SIG-M5 treated with dmso at 0.1 percent for 504 hours (cell line): ENCODE results near the gene TAP2.
A peak's percentile ranks its signal among the peaks of the same experiment; 100 is the strongest.

Source experiments
- DNase-seq: peaks from one replicate; lab custom pipeline; 2025; ENCODE audit not compliant: unreplicated experiment; lab: John Stamatoyannopoulos, UW

TAP2 gene

GRCh38 chr6:32854376-32855178, 16.0 kb upstream of the TAP2 start:
- peak; percentile 76 for DNase-seq

- DNase-seq: peak; percentile 86
Observed at GRCh38 chr6:32853541-32854375, 15.2 kb upstream of the TAP2 start, which contains the start of the genes PSMB9 and TAP1. Gene PSMB9, plus strand, starts transcription at chr6:32854192. Its CDS starts 38 bp downstream, at chr6:32854230. Gene TAP1, minus strand, starts transcription at chr6:32853704. Its CDS starts 68 bp downstream, at chr6:32853636.

GRCh38 chr6:32852844-32853540, 14.5 kb upstream of the TAP2 start:
- DNase-seq: no peak

GRCh38 chr6:32852018-32852843, 13.7 kb upstream of the TAP2 start:
- no peak for DNase-seq

GRCh38 chr6:32851025-32851424, 12.5 kb upstream of the TAP2 start:
- DNase-seq: no peak

GRCh38 chr6:32849126-32849525, 10.6 kb upstream of the TAP2 start:
- no peak for DNase-seq

- DNase-seq: no peak
Observed at GRCh38 chr6:32847795-32848194, 9.3 kb upstream of the TAP2 start.

GRCh38 chr6:32847004-32847403, 8.5 kb upstream of the TAP2 start:
- DNase-seq: no peak

- peak; percentile 57 for DNase-seq
Observed at GRCh38 chr6:32845384-32845884, 6.9 kb upstream of the TAP2 start.

GRCh38 chr6:32844839-32845383, 6.4 kb upstream of the TAP2 start:
- no peak for DNase-seq

- peak; percentile 95 for DNase-seq
Observed at GRCh38 chr6:32843979-32844838, 5.7 kb upstream of the TAP2 start, which contains the start of gene PSMB8. Gene PSMB8, minus strand, starts transcription at chr6:32844047. Its CDS starts 51 bp downstream, at chr6:32843996.

GRCh38 chr6:32843331-32843978, 4.9 kb upstream of the TAP2 start:
- DNase-seq: peak; percentile 20

- DNase-seq: no peak
Observed at GRCh38 chr6:32842690-32843089, 4.2 kb upstream of the TAP2 start.

GRCh38 chr6:32842021-32842650, 3.6 kb upstream of the TAP2 start:
- DNase-seq: no peak

- DNase-seq: no peak
Observed at GRCh38 chr6:32840604-32841246, 2.2 kb upstream of the TAP2 start.

GRCh38 chr6:32839356-32839755, 817 bp upstream of the TAP2 start:
- DNase-seq: no peak

- DNase-seq: no peak
Observed at GRCh38 chr6:32837651-32838113, 857 bp downstream of the TAP2 start.
